WTC11 (cell line): ENCODE data around the gene APOOL.

Experiments
- ATF2 ChIP-seq: sonication (generic); formaldehyde crosslinking; IDR thresholded peaks from 2 replicates; pipeline ENCODE4 v1.8.1; 2022; ENCODE audit warnings: low read depth, missing genetic modification reagents, borderline replicate concordance
- CBFB ChIP-seq: sonication (generic); formaldehyde crosslinking; IDR thresholded peaks from 2 replicates; pipeline ENCODE4 v1.8.1; 2022; ENCODE audit warnings: mild to moderate bottlenecking, low read depth, missing genetic modification reagents
- IRF2 ChIP-seq: sonication (generic); formaldehyde crosslinking; IDR thresholded peaks from 2 replicates; pipeline ENCODE4 v1.8.0; 2022; ENCODE audit warnings: low read depth, missing genetic modification reagents, borderline replicate concordance
- ZNF317 ChIP-seq: sonication (generic); formaldehyde crosslinking; IDR thresholded peaks from 2 replicates; pipeline ENCODE4 v1.8.1; 2023; ENCODE audit warnings: low read depth, mild to moderate bottlenecking, moderate library complexity, missing genetic modification reagents, borderline replicate concordance
- TF ChIP-seq, protein P1 (sequence below): fragments of 200-600 bp; IDR thresholded peaks from 2 replicates; pipeline ENCODE4 v1.8.0; 2022; ENCODE audit warnings: antibody characterized with exemption

DNA sequence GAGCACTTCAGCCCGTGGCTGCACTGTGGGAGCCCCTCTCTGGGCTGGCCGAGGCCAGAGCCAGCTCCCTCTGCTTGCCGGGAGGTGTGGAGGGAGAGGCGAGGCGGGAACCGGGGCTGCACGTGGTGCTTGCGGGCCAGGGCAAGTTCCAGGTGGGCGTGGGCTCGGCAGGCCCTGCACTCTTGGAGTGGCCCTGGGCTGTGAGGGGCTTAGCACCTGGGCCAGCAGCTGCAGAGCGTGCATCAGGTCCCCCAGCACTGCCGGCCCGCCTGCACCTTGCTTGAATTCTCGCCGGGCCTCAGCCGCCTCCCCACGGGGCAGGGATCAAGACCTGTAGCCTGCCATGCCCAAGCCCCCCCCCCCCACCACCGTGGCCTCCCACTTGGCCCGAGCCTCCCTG, 28.9 kb upstream of the APOOL start:
- TF ChIP-seq ATF2 (CRISPR knock-in tag): no peak
- TF ChIP-seq CBFB (CRISPR knock-in tag): no peak
- TF ChIP-seq IRF2: no peak
- TF ChIP-seq, protein P1, sequence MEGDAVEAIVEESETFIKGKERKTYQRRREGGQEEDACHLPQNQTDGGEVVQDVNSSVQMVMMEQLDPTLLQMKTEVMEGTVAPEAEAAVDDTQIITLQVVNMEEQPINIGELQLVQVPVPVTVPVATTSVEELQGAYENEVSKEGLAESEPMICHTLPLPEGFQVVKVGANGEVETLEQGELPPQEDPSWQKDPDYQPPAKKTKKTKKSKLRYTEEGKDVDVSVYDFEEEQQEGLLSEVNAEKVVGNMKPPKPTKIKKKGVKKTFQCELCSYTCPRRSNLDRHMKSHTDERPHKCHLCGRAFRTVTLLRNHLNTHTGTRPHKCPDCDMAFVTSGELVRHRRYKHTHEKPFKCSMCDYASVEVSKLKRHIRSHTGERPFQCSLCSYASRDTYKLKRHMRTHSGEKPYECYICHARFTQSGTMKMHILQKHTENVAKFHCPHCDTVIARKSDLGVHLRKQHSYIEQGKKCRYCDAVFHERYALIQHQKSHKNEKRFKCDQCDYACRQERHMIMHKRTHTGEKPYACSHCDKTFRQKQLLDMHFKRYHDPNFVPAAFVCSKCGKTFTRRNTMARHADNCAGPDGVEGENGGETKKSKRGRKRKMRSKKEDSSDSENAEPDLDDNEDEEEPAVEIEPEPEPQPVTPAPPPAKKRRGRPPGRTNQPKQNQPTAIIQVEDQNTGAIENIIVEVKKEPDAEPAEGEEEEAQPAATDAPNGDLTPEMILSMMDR: no peak
- no peak for TF ChIP-seq ZNF317 (CRISPR knock-in tag)
